Astrocyte (in vitro differentiated cells and primary cell): ENCODE results near the gene RNU2-63P. TPM values are rescaled to one million over a fixed set of nuclear protein-coding genes. Genes with fewer than 3 reads are reported as not detected.
A peak's percentile ranks its signal among the peaks of the same experiment; 100 is the strongest.
"Not testable (repeated sequence)": the region's sequence is repeated elsewhere in the genome, so short reads cannot be mapped to it uniquely, and the experiment has no call there.

Experiments
- DNase-seq: peaks from one replicate; pipeline ENCODE4 v3.0.0-alpha.2; 2010; ENCODE audit warnings: low read depth
- FAIRE-seq: peaks from 2 replicates; lab custom pipeline; 2011; peaks lifted over from hg19 to GRCh38; lab: Jason Lieb, UNC
- H2AFZ ChIP-seq: 2 replicates; pipeline ENCODE4 v1.6.0; 2012; ENCODE audit warnings: low read depth, low read length, inconsistent platforms
- H3K27ac ChIP-seq: 2 replicates; pipeline ENCODE4 v1.5.1; 2011; ENCODE audit warnings: low read depth, low read length, inconsistent platforms
- H3K27me3 ChIP-seq: 2 replicates; pipeline ENCODE4 v1.6.0; 2011; ENCODE audit warnings: low read length, inconsistent platforms; ENCODE audit not compliant: insufficient read depth
- H3K36me3 ChIP-seq: 2 replicates; pipeline ENCODE4 v1.5.1; 2011; ENCODE audit warnings: low read length, inconsistent platforms; ENCODE audit not compliant: insufficient read depth
- H3K4me1 ChIP-seq: 2 replicates; pipeline ENCODE4 v1.5.1; 2011; ENCODE audit warnings: low read length, inconsistent platforms; ENCODE audit not compliant: insufficient read depth
- H3K4me2 ChIP-seq: 2 replicates; pipeline ENCODE4 v1.6.0; 2012; ENCODE audit warnings: low read length, inconsistent platforms
- H3K4me3 ChIP-seq: 2 replicates; pipeline ENCODE4 v1.5.1; 2011; ENCODE audit warnings: low read depth, mild to moderate bottlenecking, low read length, inconsistent platforms; ENCODE audit not compliant: insufficient read depth
- H3K79me2 ChIP-seq: 2 replicates; pipeline ENCODE4 v1.6.0; 2012; ENCODE audit warnings: mild to moderate bottlenecking, low read length, inconsistent platforms; ENCODE audit not compliant: insufficient read depth
- H3K9ac ChIP-seq: 2 replicates; pipeline ENCODE4 v1.6.0; 2012; ENCODE audit warnings: mild to moderate bottlenecking, low read length, inconsistent platforms
- H3K9me3 ChIP-seq: 2 replicates; pipeline ENCODE4 v1.5.1; 2012; ENCODE audit warnings: low read depth, mild to moderate bottlenecking, low read length, inconsistent platforms; ENCODE audit not compliant: insufficient read depth
- H4K20me1 ChIP-seq: 2 replicates; pipeline ENCODE4 v1.6.0; 2012; ENCODE audit warnings: low read length, inconsistent platforms; ENCODE audit not compliant: insufficient read depth
- H3K27ac Mint-ChIP-seq: one replicate; pipeline ENCODE4 v1.8.0; 2021; ENCODE audit warnings: mild to moderate bottlenecking, mixed read lengths; ENCODE audit not compliant: unreplicated experiment
- H3K27me3 Mint-ChIP-seq: one replicate; pipeline ENCODE4 v1.8.0; 2021; ENCODE audit warnings: low read depth, mixed read lengths; ENCODE audit not compliant: unreplicated experiment
- H3K36me3 Mint-ChIP-seq: one replicate; pipeline ENCODE4 v1.8.0; 2021; ENCODE audit warnings: low read depth, mixed read lengths; ENCODE audit not compliant: unreplicated experiment
- H3K4me1 Mint-ChIP-seq: one replicate; pipeline ENCODE4 v1.8.0; 2021; ENCODE audit warnings: low read depth, mixed read lengths; ENCODE audit not compliant: unreplicated experiment
- H3K4me3 Mint-ChIP-seq: one replicate; pipeline ENCODE4 v1.8.0; 2021; ENCODE audit warnings: mild to moderate bottlenecking, moderate library complexity, mixed read lengths; ENCODE audit not compliant: unreplicated experiment
- H3K9me3 Mint-ChIP-seq: one replicate; pipeline ENCODE4 v1.8.0; 2021; ENCODE audit warnings: mild to moderate bottlenecking, mixed read lengths; ENCODE audit not compliant: unreplicated experiment
- EZH2 ChIP-seq: IDR thresholded peaks from 2 replicates; pipeline ENCODE4 v1.6.1; 2012; ENCODE audit warnings: mild to moderate bottlenecking, low read length, inconsistent platforms; ENCODE audit not compliant: insufficient read depth
- total RNA-seq: library from RNA; stranded (reverse); gene quantifications from 2 replicates; pipeline ENCODE4 v1.2.1, GENCODE V29; 2021
- TF ChIP-seq, protein P1 (sequence below): IDR thresholded peaks from 2 replicates; pipeline ENCODE4 v1.5.1; 2011; ENCODE audit warnings: low read depth, mild to moderate bottlenecking, inconsistent platforms, low read length, moderate library complexity; ENCODE audit not compliant: insufficient read depth

RNU2-63P gene
- total RNA-seq, 1 donor from 2014 or later = 4.2 TPM

DNA sequence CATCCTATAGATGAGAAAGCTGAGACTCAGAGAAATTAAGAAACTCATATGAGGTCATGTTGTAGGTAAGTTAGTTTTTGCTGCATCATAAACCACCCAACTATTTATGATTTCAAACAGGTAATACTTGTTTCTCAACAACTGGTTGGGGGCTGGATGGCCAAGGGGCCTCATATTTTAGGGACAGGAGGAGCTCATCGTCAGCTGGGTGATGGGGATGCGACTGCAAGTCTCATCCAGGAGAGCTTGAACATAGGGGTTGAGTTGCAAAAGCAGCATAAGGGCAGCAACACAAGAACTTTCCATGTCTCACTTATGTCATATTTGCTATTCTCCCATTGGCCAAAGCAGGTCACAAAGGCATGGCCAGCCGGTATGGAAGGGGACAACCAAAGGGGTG, 3.6 kb upstream of the RNU2-63P start:
- Histone ChIP-seq H3K9me3 (peaks cover 3% of the 10 kb centered on the region), H4K20me1 (no peaks in the 10 kb centered on the region), H3K79me2 (no peaks in the 10 kb centered on the region), H3K4me1 (peaks cover 4% of the 10 kb centered on the region), H3K36me3 (no peaks in the 10 kb centered on the region), H3K4me2 (no peak overlapping the region), H3K9ac (no peak overlapping the region), H2AFZ (no peak overlapping the region), H3K4me3 (no peak overlapping the region), H3K27ac (no peak overlapping the region), H3K27me3 (no peaks in the 10 kb centered on the region)
- no peak for DNase-seq
- no peaks in the 10 kb centered on the region for H3K27me3 Mint-ChIP-seq
- H3K9me3 Mint-ChIP-seq = no peaks in the 10 kb centered on the region
- no peaks in the 10 kb centered on the region for H3K36me3 Mint-ChIP-seq
- H3K27ac Mint-ChIP-seq = no peak overlapping the region
- peaks cover 2% of the 10 kb centered on the region for H3K4me1 Mint-ChIP-seq
- TF ChIP-seq, protein P1, sequence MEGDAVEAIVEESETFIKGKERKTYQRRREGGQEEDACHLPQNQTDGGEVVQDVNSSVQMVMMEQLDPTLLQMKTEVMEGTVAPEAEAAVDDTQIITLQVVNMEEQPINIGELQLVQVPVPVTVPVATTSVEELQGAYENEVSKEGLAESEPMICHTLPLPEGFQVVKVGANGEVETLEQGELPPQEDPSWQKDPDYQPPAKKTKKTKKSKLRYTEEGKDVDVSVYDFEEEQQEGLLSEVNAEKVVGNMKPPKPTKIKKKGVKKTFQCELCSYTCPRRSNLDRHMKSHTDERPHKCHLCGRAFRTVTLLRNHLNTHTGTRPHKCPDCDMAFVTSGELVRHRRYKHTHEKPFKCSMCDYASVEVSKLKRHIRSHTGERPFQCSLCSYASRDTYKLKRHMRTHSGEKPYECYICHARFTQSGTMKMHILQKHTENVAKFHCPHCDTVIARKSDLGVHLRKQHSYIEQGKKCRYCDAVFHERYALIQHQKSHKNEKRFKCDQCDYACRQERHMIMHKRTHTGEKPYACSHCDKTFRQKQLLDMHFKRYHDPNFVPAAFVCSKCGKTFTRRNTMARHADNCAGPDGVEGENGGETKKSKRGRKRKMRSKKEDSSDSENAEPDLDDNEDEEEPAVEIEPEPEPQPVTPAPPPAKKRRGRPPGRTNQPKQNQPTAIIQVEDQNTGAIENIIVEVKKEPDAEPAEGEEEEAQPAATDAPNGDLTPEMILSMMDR = no peak
- TF ChIP-seq EZH2 = no peak
- H3K4me3 Mint-ChIP-seq = no peak overlapping the region
- FAIRE-seq = no peak

DNA sequence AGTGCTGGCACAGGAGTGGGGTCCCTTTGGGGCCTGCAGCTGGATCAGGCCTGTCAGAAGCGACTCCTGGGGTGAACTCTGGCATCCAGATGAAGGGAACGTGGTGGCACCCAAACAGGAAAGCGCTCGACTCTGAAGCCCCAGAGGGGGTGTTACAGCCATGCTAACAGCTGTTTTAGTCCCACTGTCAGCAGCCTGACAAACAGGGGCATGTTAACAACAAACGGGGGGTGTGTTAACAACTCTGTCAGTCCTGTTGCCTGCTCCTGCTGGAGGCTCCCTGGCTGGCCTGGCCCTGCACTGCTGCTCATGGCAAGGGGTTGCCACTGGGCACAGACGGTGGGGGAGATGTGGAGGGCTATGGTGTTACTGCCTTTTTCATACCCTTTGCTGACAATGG, 2.6 kb upstream of the RNU2-63P start:
- H3K4me1 ChIP-seq = peaks cover 4% of the 10 kb centered on the region
- no peak overlapping the region for H3K27ac Mint-ChIP-seq

DNA sequence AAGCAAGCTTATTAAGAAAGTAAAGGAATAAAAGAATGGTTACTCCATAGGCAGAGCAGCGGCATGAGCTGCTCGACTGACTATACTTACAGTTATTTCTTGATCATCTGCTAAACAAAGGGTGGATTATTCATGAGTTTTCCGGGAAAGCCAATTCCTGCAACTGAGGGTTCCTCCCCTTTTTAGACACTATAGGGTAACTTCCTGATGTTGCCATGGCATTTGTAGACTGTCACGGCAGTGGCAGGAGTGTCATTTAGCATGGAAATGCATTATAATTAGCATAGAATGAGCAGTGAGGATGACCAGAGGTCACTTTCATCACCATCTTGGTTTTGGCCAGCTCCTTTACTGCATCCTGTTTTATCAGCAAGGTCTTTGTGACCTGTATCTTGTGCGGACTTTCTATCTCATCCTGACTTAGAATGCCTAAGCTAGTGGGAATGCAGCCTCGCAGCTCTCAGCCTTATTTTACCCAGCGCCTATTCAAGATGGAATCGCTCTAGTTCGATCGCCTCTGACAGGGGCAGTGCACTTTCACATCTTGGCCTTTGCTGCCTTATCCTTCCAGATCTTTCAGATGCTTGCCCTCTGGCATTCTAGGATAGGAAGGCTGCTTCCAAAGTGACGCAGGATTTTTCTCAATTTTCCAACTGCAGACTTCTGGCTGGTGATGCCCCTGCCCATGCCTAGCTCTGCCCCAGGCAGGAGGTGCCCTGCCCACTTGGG, 1.9 kb upstream of the RNU2-63P start:
- not testable (repeated sequence) for H3K27ac ChIP-seq, H3K4me3 ChIP-seq, H3K4me3 Mint-ChIP-seq, H3K79me2 ChIP-seq, H3K4me1 ChIP-seq, H3K9ac ChIP-seq, H3K27me3 ChIP-seq, FAIRE-seq, H3K36me3 ChIP-seq, H3K9me3 Mint-ChIP-seq, H2AFZ ChIP-seq, H4K20me1 ChIP-seq, H3K27me3 Mint-ChIP-seq, H3K9me3 ChIP-seq, H3K27ac Mint-ChIP-seq, H3K36me3 Mint-ChIP-seq, H3K4me1 Mint-ChIP-seq
- H3K4me2 ChIP-seq = peak overlapping the region; percentile 98
- peak; percentile 10 for DNase-seq

More for the DNA sequence above, 2.6 kb upstream of the RNU2-63P start:
- Mint-ChIP-seq H3K9me3 (no peaks in the 10 kb centered on the region), H3K4me1 (peaks cover 2% of the 10 kb centered on the region), H3K36me3 (no peaks in the 10 kb centered on the region), H3K27me3 (no peaks in the 10 kb centered on the region), H3K4me3 (no peak overlapping the region)
- no peaks in the 10 kb centered on the region for H4K20me1 ChIP-seq
- H3K79me2 ChIP-seq = no peaks in the 10 kb centered on the region
- no peak for TF ChIP-seq EZH2
- TF ChIP-seq, protein P1 = no peak
- H3K27me3 ChIP-seq = no peaks in the 10 kb centered on the region
- H2AFZ ChIP-seq = no peak overlapping the region
- H3K4me2 ChIP-seq = no peak overlapping the region
- no peaks in the 10 kb centered on the region for H3K36me3 ChIP-seq
- DNase-seq = no peak
- H3K27ac ChIP-seq = no peak overlapping the region
- H3K4me3 ChIP-seq = no peak overlapping the region
- peaks cover 3% of the 10 kb centered on the region for H3K9me3 ChIP-seq
- no peak for FAIRE-seq
- no peak overlapping the region for H3K9ac ChIP-seq

DNA sequence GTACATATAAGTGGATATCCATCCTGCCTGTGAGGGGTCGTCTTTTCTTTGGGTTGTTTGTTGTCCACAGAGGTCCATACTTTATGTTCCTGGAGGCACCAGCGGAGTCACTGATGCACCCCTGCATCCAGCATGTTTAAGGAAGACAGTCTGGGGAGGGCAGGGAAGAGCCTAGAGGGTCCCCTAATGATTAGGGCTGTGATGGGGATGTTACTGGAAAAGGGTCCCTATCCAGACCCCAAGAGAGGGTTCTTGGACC, 1.4 kb upstream of the RNU2-63P start:
- not testable (repeated sequence) for H3K9me3 Mint-ChIP-seq, H3K4me1 ChIP-seq, H3K27ac Mint-ChIP-seq, H3K27me3 ChIP-seq, DNase-seq, H3K9me3 ChIP-seq, H3K4me3 ChIP-seq, H3K36me3 ChIP-seq, H3K27ac ChIP-seq, H2AFZ ChIP-seq, H4K20me1 ChIP-seq, H3K9ac ChIP-seq, H3K36me3 Mint-ChIP-seq, H3K27me3 Mint-ChIP-seq, H3K79me2 ChIP-seq, H3K4me1 Mint-ChIP-seq, FAIRE-seq
- H3K4me3 Mint-ChIP-seq = peak overlapping the region; percentile 95
- H3K4me2 ChIP-seq = peak overlapping the region; percentile 98
